Pancreas (tissue), 10 donors: Measurements from ENCODE around the gene USP48. TPM values are rescaled to one million over a fixed set of nuclear protein-coding genes. Genes with fewer than 3 reads are reported as not detected.

Source experiments
- ATAC-seq, 4 donors: fragments of 200-7000 bp; cut with Tn5 transposase; one replicate each; pipeline versions ENCODE4 v1.8.0 to v1.9.1; 2020; ENCODE audit warnings: mild to moderate bottlenecking in 4 of 4, moderate library complexity in 4 of 4
- DNase-seq, 6 donors: peaks; one replicate each; pipeline ENCODE4 v3.0.0-alpha.2; 2020
- FAIRE-seq: peaks from 2 replicates; lab custom pipeline; 2012; peaks lifted over from hg19 to GRCh38; lab: Jason Lieb, UNC
- H3K27ac ChIP-seq, 4 donors: fragments of 200-600 bp; sonication (generic); 1 replicate in 3 of 4; 2 replicates in 1 of 4; pipeline versions ENCODE4 v1.5.0 to v1.8.0; 2020
- H3K27me3 ChIP-seq, 4 donors: fragments of 200-600 bp; one replicate each; pipeline ENCODE4 v1.8.0; 2021
- H3K36me3 ChIP-seq, 3 donors: fragments of 200-600 bp; sonication (generic) in 1 of 3; one replicate each; pipeline versions ENCODE4 v1.5.0 to v1.8.0; 2020 to 2021
- H3K4me1 ChIP-seq, 3 donors: fragments of 200-600 bp; one replicate each; pipeline ENCODE4 v1.8.0; 2021
- H3K4me3 ChIP-seq, 4 donors: fragments of 200-600 bp; sonication (generic) in 2 of 4; one replicate each; pipeline versions ENCODE4 v1.5.0 to v1.8.0; 2020 to 2021
- H3K9me3 ChIP-seq, 4 donors: fragments of 200-600 bp; one replicate each; pipeline ENCODE4 v1.8.0; 2021
- CTCF ChIP-seq, 4 donors: fragments of 200-600 bp; sonication (generic) in 3 of 4; IDR thresholded peaks; one replicate each; pipeline versions ENCODE4 v1.5.0 to v1.8.0; 2021; ENCODE audit warnings: antibody characterized with exemption in 4 of 4
- WGBS, 2 donors: extraction: QIAGEN DNeasy Blood & Tissue Kit; methylation state at CpG; one replicate each; pipeline ENCODE4 v1.1.7; 2013; 5-methylcytosine and 5-hydroxymethylcytosine counted together
- intact Hi-C, 3 donors: fragments of 100-400 bp; cut with DNase I; formaldehyde crosslinking; loops; one replicate each; pipeline versions ENCODE4 v1.11.1 to v1.14.2; 2022
- polyA plus RNA-seq, 2 donors: library from polyadenylated mRNA; stranded (reverse); fragments of 200-250 nt; gene quantifications; one replicate each; pipeline ENCODE4 v1.2.3, GENCODE V29; 2013
- total RNA-seq, 6 donors: library from RNA; stranded (reverse); fragmentation: NEBNext Ultra II Directional in 4 of 6; extraction: Animal tissue kit (Norgen Biotek cat#: 25700) in 4 of 6; gene quantifications; one replicate each; pipeline versions ENCODE4 v1.2.1 to v1.2.4, GENCODE V29; 2021 to 2023
- donor health status: healthy with polysubstance abuse.
- donor health status: DM: no; HTN: no; CAD: no; lungs with moderate emphysema.
- donor health status: DM: no; HTN: no; CAD: no.
- donor health status: control.
- donor health status: control.
- donor health status: Bipolar disorder and iron deficiency.
- donor health status: DM: yes; HTN: yes; CAD: no.
- donor health status: DM: no; HTN: no; CAD: no.
- donor health status: DM: no; HTN: no; CAD: no.
- donor health status: DM: yes; HTN: yes; CAD: no.

USP48 gene
- total and polyA plus RNA-seq, 8 donors = 14.9 to 30.6 (median 25.9) TPM

- intact Hi-C loops = no loop called here
- FAIRE-seq (no peak), DNase-seq (peak in 1 of 6 donors; percentile 17), ATAC-seq (no peak)
- Histone ChIP-seq H3K27me3 (no peaks in the 10 kb centered on the region), H3K4me3 (no peak overlapping the region), H3K27ac (peak overlapping the region in 3 of 4 donors; percentile 8 to 85 (median 10)), H3K9me3 (no peaks in the 10 kb centered on the region), H3K36me3 (no peaks in the 10 kb centered on the region), H3K4me1 (peaks cover 23 to 37% (median 26%) of the 10 kb centered on the region in 3 donors)
- TF ChIP-seq CTCF (IDR thresholded peaks at IDR 0.05) = no peak
- 77 to 78% methylated on average over 13 of the region's 13 CpGs for WGBS, 2 donors
These were observed 152.2 kb downstream of the USP48 start for GRCh38 chr1:21630571-21631343.

- Histone ChIP-seq H3K4me3 (no peak overlapping the region), H3K9me3 (no peaks in the 10 kb centered on the region), H3K4me1 (peaks cover 23 to 37% (median 31%) of the 10 kb centered on the region in 3 donors), H3K36me3 (no peaks in the 10 kb centered on the region), H3K27me3 (no peaks in the 10 kb centered on the region), H3K27ac (no peak overlapping the region)
- 89 to 94% methylated on average over 4 of the region's 4 CpGs for WGBS, 2 donors
- FAIRE-seq = no peak
- intact Hi-C loops = no loop called here
- no peak for ATAC-seq
- TF ChIP-seq CTCF (IDR thresholded peaks at IDR 0.05) = no peak
- no peak for DNase-seq
These were observed 153.0 kb downstream of the USP48 start for GRCh38 chr1:21629971-21630370.

- TF ChIP-seq CTCF (IDR thresholded peaks at IDR 0.05) = no peak
- no peaks in the 10 kb centered on the region for H3K27me3 ChIP-seq
These were observed 154.1 kb downstream of the USP48 start for GRCh38 chr1:21628798-21629393.

More at GRCh38 chr1:21628798-21629393, 154.1 kb downstream of the USP48 start:
- Histone ChIP-seq H3K36me3 (no peaks in the 10 kb centered on the region), H3K4me1 (peaks cover 22 to 37% (median 31%) of the 10 kb centered on the region in 3 donors), H3K4me3 (no peak overlapping the region), H3K9me3 (no peaks in the 10 kb centered on the region), H3K27ac (no peak overlapping the region)
- ATAC-seq = no peak
- WGBS, 2 donors = 80 to 94% methylated on average over 7 of the region's 7 CpGs
- intact Hi-C loops = no loop called here
- peak in 1 of 6 donors; percentile 25 for DNase-seq
- FAIRE-seq = no peak

Other genes with a start within 250 kb of the USP48 start
- 10 to 100 TPM; 53.4 to 93.3 (median 64.8) TPM for gene RAP1GAP, start 113.8 kb downstream of the USP48 start, total RNA-seq
- gene RAP1GAP, start 113.8 kb downstream of the USP48 start, polyA plus RNA-seq = 100 to 1,000 TPM in 1 of 2 donors, 10 to 100 TPM in 1; 83.6 to 100 TPM
- gene LDLRAD2, start 29.1 kb upstream of the USP48 start, total RNA-seq = under 1 TPM in 5 of 6 donors, not detected in 1; 0.05 to 0.22 (median 0.09) TPM
- gene LDLRAD2, start 29.1 kb upstream of the USP48 start, polyA plus RNA-seq = 1 to 10 TPM; 1.3 to 3.0 TPM
- 100 to 1,000 TPM in 2 of 6 donors, 10 to 100 TPM in 4; 50.4 to 164 (median 63.9) TPM for gene HSPG2, start 154.2 kb upstream of the USP48 start, total RNA-seq
- gene HSPG2, start 154.2 kb upstream of the USP48 start, polyA plus RNA-seq = 100 to 1,000 TPM in 1 of 2 donors, 10 to 100 TPM in 1; 53.9 to 123 TPM
- gene CELA3B, start 193.9 kb upstream of the USP48 start, total RNA-seq = over 10,000 TPM in 4 of 6 donors, 1,000 to 10,000 TPM in 2; 2,923 to 21,242 (median 14,470) TPM
- over 10,000 TPM in 1 of 2 donors, 1,000 to 10,000 TPM in 1; 6,851 to 15,141 TPM for gene CELA3B, start 193.9 kb upstream of the USP48 start, polyA plus RNA-seq
- gene CELA3A, start 218.5 kb upstream of the USP48 start, total RNA-seq = over 10,000 TPM; 17,183 to 55,024 (median 35,269) TPM
- over 10,000 TPM; 21,682 to 31,636 TPM for gene CELA3A, start 218.5 kb upstream of the USP48 start, polyA plus RNA-seq